Measurements from ENCODE around the gene SIX3.

GRCh38 chr2:44941551-44942234 is at the start of gene SIX3:
- TF ChIP-seq TAF1 (IDR thresholded peaks at IDR 0.05; ENCODE audit: low read depth, low read length): no peak
- TF ChIP-seq PAX5 (IDR thresholded peaks at IDR 0.05; ENCODE audit: insufficient read depth, low read length, severe bottlenecking): no peak
- TF ChIP-seq POLR2A (IDR thresholded peaks at IDR 0.05; ENCODE audit: low read depth, low read length): no peak
- no peak for TF ChIP-seq POLR2AphosphoS5 (IDR thresholded peaks at IDR 0.05; ENCODE audit: low read depth, low read length)
- TF ChIP-seq POU2F2 (IDR thresholded peaks at IDR 0.05; ENCODE audit: low read depth, low read length): no peak

Measured in GM12891 (cell line).